Endodermal cell (in vitro differentiated cells): Measurements from ENCODE around the gene DMPK. TPM values are rescaled to one million over a fixed set of nuclear protein-coding genes. Genes with fewer than 3 reads are reported as not detected.

Experiments used
- DNase-seq: peaks from one replicate; pipeline ENCODE4 v3.0.0-alpha.2; 2017
- H3K27ac ChIP-seq: 2 replicates; pipeline ENCODE4 v1.5.1; 2013; ENCODE audit warnings: mild to moderate bottlenecking, low read depth, low read length, moderate library complexity
- H3K27me3 ChIP-seq: 2 replicates; pipeline ENCODE4 v1.6.1; 2013; ENCODE audit warnings: mild to moderate bottlenecking, low read length, moderate library complexity; ENCODE audit not compliant: insufficient read depth, control insufficient read depth, poor library complexity, severe bottlenecking
- H3K36me3 ChIP-seq: 2 replicates; pipeline ENCODE4 v1.7.0; 2013; ENCODE audit warnings: mild to moderate bottlenecking, low read length, moderate library complexity; ENCODE audit not compliant: control insufficient read depth, insufficient read depth
- H3K4me1 ChIP-seq: one replicate; pipeline ENCODE4 v1.7.0; 2013; ENCODE audit warnings: low read length; ENCODE audit not compliant: control insufficient read depth, insufficient read depth
- H3K4me3 ChIP-seq: 2 replicates; pipeline ENCODE4 v1.5.1; 2013; ENCODE audit warnings: mild to moderate bottlenecking, low read length, moderate library complexity
- H3K9ac ChIP-seq: 2 replicates; pipeline ENCODE4 v1.6.1; 2013; ENCODE audit warnings: mild to moderate bottlenecking, low read length, moderate library complexity; ENCODE audit not compliant: poor library complexity, severe bottlenecking; ENCODE audit errors: extremely low read depth
- H3K9me3 ChIP-seq: 2 replicates; pipeline ENCODE4 v1.6.1; 2013; ENCODE audit warnings: mild to moderate bottlenecking, low read length, moderate library complexity; ENCODE audit not compliant: control insufficient read depth
- H3K27ac Mint-ChIP-seq: 2 replicates; pipeline ENCODE4 v1.8.0; 2020; ENCODE audit warnings: mixed read lengths
- H3K27me3 Mint-ChIP-seq: 2 replicates; pipeline ENCODE4 v1.8.0; 2021; ENCODE audit warnings: mild to moderate bottlenecking, mixed read lengths; ENCODE audit not compliant: insufficient read depth
- H3K36me3 Mint-ChIP-seq: 2 replicates; pipeline ENCODE4 v1.8.0; 2020; ENCODE audit warnings: low read depth, mixed read lengths
- H3K4me1 Mint-ChIP-seq: 2 replicates; pipeline ENCODE4 v1.8.0; 2020; ENCODE audit warnings: mixed read lengths
- H3K4me3 Mint-ChIP-seq: 2 replicates; pipeline ENCODE4 v1.8.0; 2020; ENCODE audit warnings: mild to moderate bottlenecking, moderate library complexity, mixed read lengths
- H3K9me3 Mint-ChIP-seq: 2 replicates; pipeline ENCODE4 v1.8.0; 2020; ENCODE audit warnings: mild to moderate bottlenecking, mixed read lengths
- CTCF ChIP-seq: fragments of 200-600 bp; sonication (generic); conservative IDR thresholded peaks from 2 replicates; pipeline ENCODE4 v1.5.0; 2021; ENCODE audit warnings: antibody characterized with exemption, mild to moderate bottlenecking
- WGBS, 2 experiments: methylation state at CpG; one replicate each; pipeline versions ENCODE4 v1.1.5 to v1.1.7; 2013; ENCODE audit warnings: missing lambda C conversion rate in 2 of 2, mixed read lengths in 1 of 2; ENCODE audit not compliant: insufficient coverage in 1 of 2, insufficient read length in 1 of 2; 5-methylcytosine and 5-hydroxymethylcytosine counted together
- total RNA-seq, 2 donors: library from RNA; stranded (reverse); fragmentation: NEBNext Ultra II Directional in 1 of 2; extraction: Animal tissue kit (Norgen Biotek cat#: 25700) in 1 of 2; gene quantifications; 2 replicates in 1 of 2; 3 replicates in 1 of 2; pipeline ENCODE4 v1.2.1, GENCODE V29; 2021

Gene DMPK
- total RNA-seq, 2 donors from 2014 or later, result 58.8 to 75.9 TPM

DNA sequence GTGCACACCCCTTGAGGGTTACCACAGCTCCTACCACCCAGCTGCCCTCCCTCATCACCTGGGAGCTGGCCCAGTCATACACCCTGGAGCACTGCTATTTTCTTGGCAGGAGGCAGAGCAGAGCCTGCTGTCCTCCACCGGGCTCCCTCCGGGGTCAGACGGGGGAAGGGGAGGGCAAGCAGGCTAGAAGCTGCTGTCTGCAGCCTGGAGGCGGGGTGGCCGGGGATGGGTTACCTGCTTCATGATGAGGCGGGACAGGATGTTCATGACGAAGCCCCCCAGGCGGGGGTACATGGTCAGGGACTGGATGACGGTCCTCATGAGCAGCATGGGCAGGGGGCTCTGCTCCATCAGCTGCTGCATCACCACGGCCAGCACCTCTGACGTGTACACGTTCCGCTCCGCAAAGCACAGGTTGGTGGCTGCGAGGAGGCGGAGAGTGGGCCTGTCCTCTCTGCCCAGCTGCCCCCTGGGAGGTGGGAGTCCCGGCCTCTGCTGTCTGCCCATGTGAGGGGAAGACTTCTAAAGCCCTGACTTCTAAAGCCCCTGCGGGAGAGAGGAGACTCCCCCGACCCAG lies 35.5 kb upstream of the DMPK start:
- H3K27ac ChIP-seq, result peak overlapping the region; percentile 38
- peaks cover 26% of the 10 kb centered on the region for H3K36me3 ChIP-seq
- Mint-ChIP-seq H3K36me3 (peaks cover 25% of the 10 kb centered on the region), H3K27me3 (no peaks in the 10 kb centered on the region), H3K9me3 (no peaks in the 10 kb centered on the region), H3K27ac (no peak overlapping the region), H3K4me1 (peaks cover 8% of the 10 kb centered on the region), H3K4me3 (no peak overlapping the region)
- no peak overlapping the region for H3K9ac ChIP-seq
- WGBS, 2 experiments, result 81 to 83% methylated on average over 13 to 19 of the region's 19 CpGs
- H3K27me3 ChIP-seq, result no peaks in the 10 kb centered on the region
- H3K9me3 ChIP-seq, result no peaks in the 10 kb centered on the region
- TF ChIP-seq CTCF, result no peak
- peaks cover 15% of the 10 kb centered on the region for H3K4me1 ChIP-seq
- peak; percentile 81 for DNase-seq
- H3K4me3 ChIP-seq, result no peak overlapping the region

GRCh38 chr19:45817010-45817724 lies 34.9 kb upstream of the DMPK start:
- peak; percentile 94 for TF ChIP-seq CTCF
- peaks cover 8% of the 10 kb centered on the region for H3K4me1 Mint-ChIP-seq
- peak overlapping the region; percentile 78 for H3K27ac ChIP-seq
- peak overlapping the region; percentile 95 for H3K27ac Mint-ChIP-seq
- H3K36me3 ChIP-seq, result peaks cover 21% of the 10 kb centered on the region
- no peaks in the 10 kb centered on the region for H3K27me3 Mint-ChIP-seq
- H3K4me3 ChIP-seq, result peak overlapping the region; percentile 84
- peak overlapping the region; percentile 64 for H3K9ac ChIP-seq
- H3K4me1 ChIP-seq, result peaks cover 15% of the 10 kb centered on the region
- H3K9me3 Mint-ChIP-seq, result no peaks in the 10 kb centered on the region
- DNase-seq, result peak; percentile 100
- no peaks in the 10 kb centered on the region for H3K27me3 ChIP-seq
- H3K9me3 ChIP-seq, result no peaks in the 10 kb centered on the region
- peak overlapping the region; percentile 81 for H3K4me3 Mint-ChIP-seq
- 21 to 50% methylated on average over 9 to 24 of the region's 24 CpGs for WGBS, 2 experiments
- peaks cover 20% of the 10 kb centered on the region for H3K36me3 Mint-ChIP-seq

DNA sequence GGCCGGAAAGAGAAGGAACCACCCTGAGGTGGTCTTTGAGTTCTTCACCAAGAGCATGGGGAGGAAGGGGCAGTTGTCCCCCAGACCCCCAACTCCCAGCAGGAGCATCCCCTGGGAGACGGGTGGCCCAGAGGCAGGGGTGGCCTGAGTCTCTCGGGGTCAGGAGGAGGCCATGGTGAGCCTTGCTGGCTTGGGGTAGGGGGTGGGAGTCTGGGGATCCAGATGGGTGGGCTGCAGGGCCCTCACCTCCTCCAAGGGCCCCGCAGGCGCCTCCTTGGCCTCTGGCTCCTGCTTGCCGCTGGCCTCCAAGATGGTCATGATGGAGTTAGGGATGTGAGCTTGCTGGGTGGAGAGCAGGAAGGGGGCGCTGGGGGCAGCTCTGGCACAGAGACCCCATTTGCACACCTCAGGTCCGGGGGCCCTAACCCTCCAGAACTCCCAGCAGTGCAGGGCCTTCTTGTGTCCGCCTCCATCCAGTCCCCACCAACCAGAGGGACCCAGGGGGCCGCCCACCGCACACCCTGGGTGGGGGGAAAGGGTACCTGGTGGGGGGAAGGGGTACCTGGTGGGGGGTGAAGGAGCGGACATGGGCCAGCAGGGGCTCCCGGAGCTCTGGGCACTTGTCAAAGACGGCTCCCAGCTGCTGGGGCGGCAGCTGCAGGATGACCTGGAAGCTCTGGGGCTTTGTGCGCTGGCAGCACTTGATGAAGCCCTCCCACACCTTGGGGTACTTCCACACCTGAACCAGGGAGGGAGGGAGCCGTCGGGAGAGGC lies 34.1 kb upstream of the DMPK start:
- H3K4me1 Mint-ChIP-seq, result peaks cover 8% of the 10 kb centered on the region
- H3K9me3 ChIP-seq, result no peaks in the 10 kb centered on the region
- no peaks in the 10 kb centered on the region for H3K27me3 ChIP-seq
- H3K4me3 ChIP-seq, result peak overlapping the region; percentile 84
- H3K36me3 ChIP-seq, result peaks cover 18% of the 10 kb centered on the region
- no peaks in the 10 kb centered on the region for H3K9me3 Mint-ChIP-seq
- peak overlapping the region; percentile 95 for H3K27ac Mint-ChIP-seq
- H3K4me3 Mint-ChIP-seq, result peak overlapping the region; percentile 81
- DNase-seq, result peak; percentile 71
- H3K4me1 ChIP-seq, result peaks cover 15% of the 10 kb centered on the region
- peaks cover 15% of the 10 kb centered on the region for H3K36me3 Mint-ChIP-seq
- no peak for TF ChIP-seq CTCF
- peak overlapping the region; percentile 64 for H3K9ac ChIP-seq
- peak overlapping the region; percentile 78 for H3K27ac ChIP-seq
- WGBS, 2 experiments, result 21 to 41% methylated on average over 2 to 18 of the region's 18 CpGs
- no peaks in the 10 kb centered on the region for H3K27me3 Mint-ChIP-seq
